Right cardiac atrium (tissue), 5 donors: ENCODE data around the gene KRT28. TPM values are rescaled to one million over a fixed set of nuclear protein-coding genes. Genes with fewer than 3 reads are reported as not detected.

Experiments used
- ATAC-seq, 2 donors: fragments of 200-7000 bp; cut with Tn5 transposase; one replicate each; pipeline versions ENCODE4 v1.8.0 to v1.9.1; 2020; ENCODE audit warnings: moderate library complexity in 2 of 2, mild to moderate bottlenecking in 1 of 2
- DNase-seq, 3 donors: peaks; one replicate each; pipeline ENCODE4 v3.0.0-alpha.2; 2020
- H3K27ac ChIP-seq: one replicate; pipeline ENCODE4 v1.5.1; 2013; ENCODE audit warnings: mild to moderate bottlenecking, low read length, control low read depth, moderate library complexity
- H3K27me3 ChIP-seq: one replicate; pipeline ENCODE4 v1.6.1; 2013; ENCODE audit not compliant: control insufficient read depth, insufficient read depth
- H3K4me1 ChIP-seq: one replicate; pipeline ENCODE4 v1.6.1; 2013; ENCODE audit warnings: low read length; ENCODE audit not compliant: control insufficient read depth, insufficient read depth
- H3K4me3 ChIP-seq: one replicate; pipeline ENCODE4 v1.5.1; 2013; ENCODE audit warnings: low read length, control low read depth
- H3K9me3 ChIP-seq: one replicate; pipeline ENCODE4 v1.6.1; 2013; ENCODE audit warnings: low read length; ENCODE audit not compliant: control insufficient read depth
- WGBS: extraction: QIAGEN DNeasy Blood & Tissue Kit; methylation state at CpG from one replicate; pipeline ENCODE4 v1.1.7; 2013; 5-methylcytosine and 5-hydroxymethylcytosine counted together
- intact Hi-C, 4 donors: fragments of 100-400 bp; cut with DNase I; formaldehyde crosslinking; loops; one replicate each; pipeline versions ENCODE4 v1.11.0 to v1.14.0; 2022 to 2023
- polyA plus RNA-seq: library from polyadenylated mRNA; stranded (reverse); fragments of 200-250 nt; gene quantifications from one replicate; pipeline ENCODE4 v1.2.3, GENCODE V29; 2013
- total RNA-seq, 4 donors: library from RNA; stranded (reverse); fragmentation: NEBNext Ultra II Directional; extraction: Animal tissue kit (Norgen Biotek cat#: 25700); gene quantifications; one replicate each; pipeline ENCODE4 v1.2.1, GENCODE V29; 2021
- donor health status: healthy with polysubstance abuse.
- donor health status: DM: no; HTN: yes; CAD: no.
- donor health status: DM: no; HTN: no; CAD: no.
- donor health status: DM: no; HTN: yes; CAD: no; lungs with severe emphysema.
- donor health status: DM: yes; HTN: yes; CAD: no.

The KRT28 gene
- total and polyA plus RNA-seq, 5 donors: not detected

DNA sequence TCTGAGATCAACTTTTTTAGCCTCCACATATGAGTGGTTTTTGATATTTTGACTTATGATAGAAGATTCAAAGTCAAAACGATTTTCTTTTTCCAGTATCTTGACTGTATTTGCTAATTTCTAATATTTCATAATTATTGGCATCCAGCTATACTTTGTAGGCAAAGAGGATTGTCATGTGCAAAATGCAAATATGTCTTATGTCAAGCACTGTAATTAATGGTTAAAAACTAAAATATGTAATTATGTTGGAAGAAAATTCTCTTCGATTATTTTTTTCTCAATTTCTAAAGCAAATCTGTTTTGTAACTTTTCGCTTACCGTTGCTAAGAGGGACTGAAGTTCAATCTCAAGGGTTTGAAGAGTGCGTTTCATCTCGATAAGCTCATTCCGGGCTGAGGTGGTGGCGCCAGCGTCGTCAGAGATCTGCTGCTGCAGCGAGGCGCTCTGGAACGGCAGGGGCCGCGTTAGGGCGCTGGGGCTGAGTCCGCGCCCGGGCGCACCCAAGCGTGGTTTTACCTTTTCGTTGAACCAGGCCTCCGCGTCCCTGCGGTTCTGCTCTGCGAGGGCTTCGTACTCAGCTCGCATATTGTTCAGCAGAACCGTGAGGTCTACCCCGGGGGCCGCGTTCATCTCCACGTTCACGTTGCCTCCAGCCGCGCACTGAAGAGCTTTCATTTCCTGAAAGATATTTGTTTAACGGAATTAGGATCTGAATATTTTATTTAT is 20.4 kb downstream of the KRT28 start:
- Histone ChIP-seq H3K9me3 (no peaks in the 10 kb centered on the region), H3K4me3 (peak overlapping the region; percentile 48), H3K4me1 (no peaks in the 10 kb centered on the region), H3K27ac (no peak overlapping the region), H3K27me3 (no peaks in the 10 kb centered on the region)
- ATAC-seq (peak in 1 of 2 donors; percentile 41), DNase-seq (peak in 1 of 3 donors; percentile 49)
- 30% methylated on average over 37 of the region's 37 CpGs for WGBS
- intact Hi-C loops: no loop called here

DNA sequence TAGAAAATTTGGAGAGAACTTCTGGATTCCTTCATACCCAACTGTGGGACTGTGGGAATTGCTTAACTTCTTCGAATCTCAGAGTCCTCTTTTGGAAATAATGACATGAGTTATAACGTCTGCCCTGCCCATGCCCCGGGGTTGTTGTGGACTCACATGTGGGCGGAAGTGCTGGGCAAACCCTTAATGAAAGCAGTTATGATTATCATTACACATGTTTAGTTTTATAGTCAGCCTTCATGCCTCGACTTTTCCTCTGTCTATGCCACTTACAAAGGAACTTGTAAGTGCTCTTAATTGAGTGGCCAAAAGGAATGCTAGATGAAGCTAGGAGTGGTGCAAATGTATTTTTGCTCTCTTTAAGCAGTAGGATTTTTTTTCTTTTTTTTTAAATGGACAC is 21.3 kb downstream of the KRT28 start:
- H3K27ac ChIP-seq: no peak overlapping the region
- no peak overlapping the region for H3K4me3 ChIP-seq
- no peak for ATAC-seq
- H3K9me3 ChIP-seq: no peaks in the 10 kb centered on the region
- intact Hi-C loops: no loop called here
- 67% methylated on average over 5 of the region's 5 CpGs for WGBS
- H3K27me3 ChIP-seq: no peaks in the 10 kb centered on the region
- no peaks in the 10 kb centered on the region for H3K4me1 ChIP-seq
- DNase-seq: peak in 1 of 3 donors; percentile 28

DNA sequence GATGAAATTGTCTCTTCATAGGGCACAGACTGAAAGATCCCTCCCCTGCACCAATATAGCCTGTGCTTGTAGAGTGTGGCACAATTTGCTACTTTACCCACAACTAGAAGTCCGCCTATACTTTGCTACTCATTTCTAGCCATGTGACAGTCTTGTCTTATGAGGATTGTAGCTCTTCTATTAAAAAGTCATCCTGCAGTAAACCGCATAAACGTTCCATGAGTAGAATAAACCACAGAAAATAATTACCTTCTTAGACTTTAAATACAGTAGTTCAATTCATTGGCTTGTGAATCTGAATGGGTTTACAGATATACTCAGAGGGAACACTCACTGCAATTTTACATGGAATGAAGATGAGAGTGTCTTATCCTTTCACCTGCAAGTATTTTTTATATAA is 21.8 kb downstream of the KRT28 start:
- intact Hi-C loops: no loop called here
- no peak for ATAC-seq
- Histone ChIP-seq H3K27me3 (no peaks in the 10 kb centered on the region), H3K27ac (no peak overlapping the region), H3K9me3 (no peaks in the 10 kb centered on the region), H3K4me3 (no peak overlapping the region), H3K4me1 (no peaks in the 10 kb centered on the region)
- no peak for DNase-seq
- WGBS: 88% methylated on average over 3 of the region's 3 CpGs

DNA sequence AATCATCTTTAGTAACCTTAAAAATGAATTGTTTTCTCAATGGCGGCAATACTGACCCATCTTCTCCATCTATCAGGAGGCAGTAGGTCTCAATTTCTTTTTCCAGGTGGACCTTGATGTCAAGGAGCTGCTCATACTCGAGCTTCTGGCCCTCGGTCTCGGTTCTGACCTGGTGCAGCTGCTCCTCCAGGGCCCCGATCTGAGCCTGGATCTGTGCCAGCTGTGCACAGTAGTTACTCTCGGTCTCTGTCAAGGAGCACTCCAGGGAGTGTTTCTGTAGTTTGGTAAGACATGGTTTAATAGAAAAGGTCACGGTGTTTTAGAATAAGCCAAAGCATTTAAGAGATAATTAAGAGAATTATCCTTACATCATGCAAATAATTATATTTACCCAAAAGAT is 22.3 kb downstream of the KRT28 start:
- Histone ChIP-seq H3K4me1 (no peaks in the 10 kb centered on the region), H3K27ac (no peak overlapping the region), H3K9me3 (no peaks in the 10 kb centered on the region), H3K27me3 (no peaks in the 10 kb centered on the region), H3K4me3 (no peak overlapping the region)
- DNase-seq: no peak
- intact Hi-C loops: no loop called here
- WGBS: 69% methylated on average over 7 of the region's 7 CpGs
- no peak for ATAC-seq

DNA sequence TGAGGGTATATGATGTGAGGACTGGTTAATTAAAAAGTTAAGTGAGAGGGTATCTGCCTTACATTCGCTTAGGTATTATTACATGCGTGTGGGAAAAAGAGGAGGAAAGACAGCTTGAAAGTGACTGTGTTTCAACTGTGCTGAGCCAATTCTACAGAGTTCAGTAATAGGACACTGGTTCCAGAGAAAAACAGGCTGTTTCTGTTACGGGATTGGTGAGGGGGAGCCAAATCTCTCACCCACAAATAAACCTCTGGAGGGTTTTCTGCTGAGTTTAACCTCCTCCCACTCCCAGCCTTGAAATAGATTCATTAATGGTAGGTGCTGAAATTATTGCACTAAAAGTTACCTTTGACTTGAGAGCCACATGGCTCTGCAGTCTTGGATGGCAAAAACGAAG is 23.8 kb downstream of the KRT28 start:
- no peaks in the 10 kb centered on the region for H3K9me3 ChIP-seq
- H3K27me3 ChIP-seq: no peaks in the 10 kb centered on the region
- no peak overlapping the region for H3K4me3 ChIP-seq
- H3K4me1 ChIP-seq: no peaks in the 10 kb centered on the region
- intact Hi-C loops: no loop called here
- H3K27ac ChIP-seq: no peak overlapping the region
- 54% methylated on average over 4 of the region's 4 CpGs for WGBS
- ATAC-seq: peak; percentile 26 to 92
- DNase-seq: peak in 1 of 3 donors; percentile 32

DNA sequence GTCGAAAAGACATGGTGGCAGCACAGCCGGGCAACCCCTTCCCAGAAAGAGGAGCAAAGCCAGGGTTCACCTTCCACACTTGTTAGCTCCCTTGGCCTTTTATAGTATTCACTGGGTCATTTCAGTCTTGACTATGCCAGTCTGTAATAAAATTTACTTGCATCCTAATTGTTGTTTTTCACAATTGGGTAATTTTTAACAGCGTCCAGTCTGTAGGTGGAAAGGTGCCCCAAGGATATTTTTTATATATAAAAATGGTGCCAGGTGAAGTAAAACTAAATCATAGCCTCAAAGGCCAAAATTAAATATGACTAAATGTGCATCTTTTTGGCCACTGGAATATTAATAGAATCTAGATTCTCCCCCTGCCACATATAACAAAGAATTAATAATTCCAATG is 27.7 kb downstream of the KRT28 start, which contains the start of gene KRT26:
Gene KRT26, minus strand, starts transcription at position 101 of the 400 bp plus-strand sequence. Its CDS starts 88 bp downstream, at position 13.
- intact Hi-C loops: no loop called here
- no peak within 1 kb of the TSS for H3K4me3 ChIP-seq
- no peak within 1 kb of the TSS for H3K27ac ChIP-seq
- no peak for ATAC-seq
- H3K4me1 ChIP-seq: no peaks in the 10 kb centered on the region
- whole genome bisulfite sequencing: 93% methylated on average over 3 of the region's 3 CpGs
- no peaks in the 10 kb centered on the region for H3K9me3 ChIP-seq
- DNase-seq: no peak
- no peaks in the 10 kb centered on the region for H3K27me3 ChIP-seq

DNA sequence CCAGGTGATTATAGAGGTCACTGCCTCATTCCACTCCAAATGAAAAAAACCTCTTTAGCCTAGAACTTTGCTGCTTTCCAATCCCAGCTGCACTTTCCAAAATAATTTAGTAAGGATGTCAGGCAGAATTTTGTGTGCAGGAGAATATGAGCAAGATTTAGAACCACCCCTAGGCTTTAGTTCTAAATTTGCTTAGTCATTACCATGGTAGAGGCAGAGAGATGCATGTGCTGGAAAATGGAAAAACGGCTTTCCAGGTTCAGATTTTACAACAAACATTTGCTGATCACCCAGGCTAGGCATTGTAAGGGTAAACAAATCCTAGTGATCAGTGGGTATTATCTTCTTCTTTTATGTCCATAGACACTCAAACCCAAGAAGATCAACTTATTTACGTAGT is 34.1 kb downstream of the KRT28 start:
- ATAC-seq (no peak), DNase-seq (no peak)
- intact Hi-C loops: no loop called here
- Histone ChIP-seq H3K9me3 (no peaks in the 10 kb centered on the region), H3K4me3 (no peak overlapping the region), H3K4me1 (no peaks in the 10 kb centered on the region), H3K27me3 (no peaks in the 10 kb centered on the region), H3K27ac (no peak overlapping the region)
- 89% methylated on average over 2 of the region's 2 CpGs for WGBS

DNA sequence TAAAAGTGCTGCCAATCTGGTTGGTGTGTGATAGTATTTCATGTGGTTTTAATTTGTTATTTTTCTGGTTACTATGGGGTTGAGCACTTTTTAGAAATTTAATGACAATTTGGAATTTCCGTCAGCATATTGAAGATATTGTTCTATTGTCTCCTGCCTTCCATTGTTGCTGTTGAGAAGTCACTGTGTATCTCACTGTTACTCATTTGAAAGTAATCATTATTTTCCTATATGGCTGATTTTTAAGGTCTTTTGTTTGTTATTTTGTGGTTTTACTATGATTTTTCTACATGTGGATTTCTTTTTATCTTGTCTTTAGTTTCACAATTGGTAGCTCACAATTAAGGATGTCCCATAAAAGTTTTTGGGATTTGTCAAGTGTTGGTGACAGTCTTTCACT is 36.0 kb downstream of the KRT28 start:
- DNase-seq: no peak
- Histone ChIP-seq H3K27me3 (no peaks in the 10 kb centered on the region), H3K9me3 (no peaks in the 10 kb centered on the region), H3K4me3 (no peak overlapping the region), H3K4me1 (no peaks in the 10 kb centered on the region), H3K27ac (no peak overlapping the region)
- intact Hi-C loops: no loop called here
- ATAC-seq: no peak
- WGBS: 77% methylated on average over 1 of the region's 1 CpG

DNA sequence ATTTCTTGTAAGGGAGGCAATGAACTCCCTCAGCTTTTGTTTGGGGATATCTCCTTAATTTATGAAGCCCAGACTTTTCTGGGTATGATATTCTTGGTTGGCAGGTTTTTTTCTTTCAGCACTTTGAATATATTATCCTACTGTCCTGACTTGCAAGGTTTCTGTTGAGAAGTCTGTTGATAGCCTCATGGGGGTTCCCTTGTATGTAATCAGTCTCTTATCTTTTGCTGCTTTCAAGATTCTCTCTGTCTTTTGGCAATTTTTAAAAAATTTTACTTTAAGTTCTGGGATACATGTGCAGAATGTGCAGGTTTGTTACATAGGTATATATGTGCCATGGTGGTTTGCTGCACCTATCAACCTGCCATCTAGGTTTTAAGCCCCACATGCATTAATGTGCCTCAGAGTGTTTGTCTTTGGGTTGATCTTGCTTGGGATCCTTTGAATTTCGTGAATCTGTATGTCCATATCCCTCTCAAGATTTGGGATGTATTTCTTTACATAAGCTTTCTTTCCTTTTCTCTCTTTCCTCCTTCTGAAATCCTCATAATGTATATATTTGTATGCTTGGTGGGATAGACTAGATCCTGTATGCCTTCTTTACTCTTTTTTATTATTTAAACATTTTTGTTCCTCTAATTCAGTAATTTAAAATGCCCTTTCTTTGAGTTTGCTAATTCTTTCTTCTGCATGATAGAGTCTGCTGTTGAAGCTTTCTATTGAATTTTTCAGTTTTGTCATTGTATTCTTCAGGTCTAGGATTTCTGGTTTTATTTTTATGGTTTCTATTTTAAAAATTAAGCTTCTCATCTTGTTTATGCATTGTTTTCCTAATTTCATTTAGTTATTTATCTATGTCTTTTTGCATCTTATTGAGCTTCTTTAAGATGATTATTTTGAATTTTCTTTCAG is 39.4 kb downstream of the KRT28 start:
- H3K27ac ChIP-seq: no peak overlapping the region
- no peaks in the 10 kb centered on the region for H3K4me1 ChIP-seq
- WGBS: 17% methylated on average over 1 of the region's 1 CpG
- ATAC-seq (no peak), DNase-seq (no peak)
- H3K4me3 ChIP-seq: no peak overlapping the region
- intact Hi-C loops: no loop called here
- no peaks in the 10 kb centered on the region for H3K27me3 ChIP-seq
- H3K9me3 ChIP-seq: no peaks in the 10 kb centered on the region

DNA sequence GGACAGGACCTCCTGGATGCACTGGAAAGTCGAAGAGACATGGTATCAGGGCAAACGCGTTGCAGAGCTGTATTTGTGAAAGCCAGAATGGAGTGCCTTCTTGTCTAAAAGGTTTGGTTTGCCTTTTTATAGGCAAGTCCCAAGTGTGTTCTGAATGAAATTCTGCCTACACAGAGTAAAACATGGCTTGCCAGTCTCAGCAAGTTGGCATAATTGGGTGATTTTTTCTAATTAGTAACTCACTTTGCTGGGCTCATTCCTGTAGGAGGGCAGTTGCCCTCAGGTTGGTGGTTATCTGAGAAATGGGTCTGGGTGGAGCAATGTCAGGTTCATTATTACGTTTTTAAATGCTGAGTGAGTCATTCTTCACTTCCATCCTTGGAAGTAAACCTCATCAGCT is 44.5 kb downstream of the KRT28 start, which contains the start of gene KRT25:
Gene KRT25, minus strand, starts transcription at position 101 of the 400 bp plus-strand sequence. Its CDS starts 60 bp downstream, at position 41.
- intact Hi-C loops: no loop called here
- ATAC-seq (no peak), DNase-seq (no peak)
- Histone ChIP-seq H3K27me3 (no peaks in the 10 kb centered on the region), H3K9me3 (no peaks in the 10 kb centered on the region), H3K4me3 (no peak within 1 kb of the TSS), H3K4me1 (no peaks in the 10 kb centered on the region), H3K27ac (no peak within 1 kb of the TSS)
- 72% methylated on average over 4 of the region's 4 CpGs for WGBS

DNA sequence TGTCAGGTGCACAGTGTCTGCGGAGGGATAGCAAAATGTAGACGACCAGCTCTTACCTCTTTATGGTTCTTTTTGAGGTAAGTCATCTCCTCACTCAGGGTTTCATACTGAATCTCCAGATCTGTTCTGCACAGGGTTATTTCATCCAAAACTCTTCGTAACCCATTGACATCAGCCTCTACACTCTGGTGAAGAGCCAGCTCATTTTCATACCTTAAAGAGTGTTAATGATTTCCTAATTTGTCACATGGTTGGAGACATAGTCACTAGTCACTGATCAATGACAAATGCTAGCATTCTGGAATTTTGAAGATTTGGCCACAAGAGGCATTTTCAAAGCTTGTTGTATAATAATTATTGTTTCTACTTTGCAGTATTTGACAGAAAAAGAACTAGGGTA is 46.0 kb downstream of the KRT28 start:
- intact Hi-C loops: no loop called here
- Histone ChIP-seq H3K4me3 (no peak overlapping the region), H3K9me3 (no peaks in the 10 kb centered on the region), H3K27ac (no peak overlapping the region), H3K27me3 (no peaks in the 10 kb centered on the region), H3K4me1 (no peaks in the 10 kb centered on the region)
- WGBS: 89% methylated on average over 3 of the region's 3 CpGs
- no peak for DNase-seq
- ATAC-seq: no peak
